Ovary (tissue), 9 donors: ENCODE results near the gene DGCR8. TPM values are rescaled to one million over a fixed set of nuclear protein-coding genes. Genes with fewer than 3 reads are reported as not detected.

Experiments
- DNase-seq, 5 donors: peaks; one replicate each; pipeline ENCODE4 v3.0.0-alpha.2; 2019 to 2020
- H3K27ac ChIP-seq, 2 donors: fragments of 200-600 bp; one replicate each; pipeline versions ENCODE4 v1.5.1 to v1.8.0; 2019 to 2022
- H3K27me3 ChIP-seq: fragments of 200-600 bp; one replicate; pipeline ENCODE4 v1.8.0; 2022
- H3K36me3 ChIP-seq: fragments of 200-600 bp; sonication (generic); one replicate; pipeline ENCODE4 v1.5.1; 2019
- H3K4me1 ChIP-seq: one replicate; pipeline ENCODE4 v1.8.1; 2013; ENCODE audit warnings: mild to moderate bottlenecking, moderate library complexity; ENCODE audit not compliant: insufficient read depth
- H3K4me3 ChIP-seq: fragments of 200-600 bp; sonication (generic); one replicate; pipeline ENCODE4 v1.5.1; 2017
- H3K9me3 ChIP-seq, 2 donors: fragments of 200-600 bp in 1 of 2; sonication (generic) in 1 of 2; one replicate each; pipeline versions ENCODE4 v1.5.1 to v1.8.1; 2013 to 2019; ENCODE audit warnings: mild to moderate bottlenecking in 1 of 2, moderate library complexity in 1 of 2
- CTCF ChIP-seq, 3 donors: fragments of 450-650 bp in 2 of 3; fragments of 200-600 bp in 1 of 3; IDR thresholded peaks; one replicate each; pipeline versions ENCODE4 v1.5.1 to v1.8.0; 2016 to 2022; ENCODE audit warnings: antibody characterized with exemption in 3 of 3, mild to moderate bottlenecking in 1 of 3
- EP300 ChIP-seq: sonication (generic); formaldehyde crosslinking; IDR thresholded peaks from one replicate; pipeline ENCODE4 v1.6.1; 2017; ENCODE audit warnings: antibody characterized with exemption
- POLR2A ChIP-seq: fragments of 450-650 bp; IDR thresholded peaks from one replicate; pipeline ENCODE4 v1.6.1; 2017; ENCODE audit warnings: antibody characterized with exemption, mild to moderate bottlenecking, moderate library complexity
- WGBS, 3 donors: extraction: QIAGEN DNeasy Blood & Tissue Kit in 1 of 3; methylation state at CpG; one replicate each; pipeline versions ENCODE4 v1.1.5 to v1.1.7; 2013 to 2017; 5-methylcytosine and 5-hydroxymethylcytosine counted together
- intact Hi-C, 4 donors: fragments of 100-400 bp; cut with DNase I; formaldehyde crosslinking; loops; one replicate each; pipeline versions ENCODE4 v1.11.0 to v1.15.1; 2022 to 2023
- polyA plus RNA-seq, 2 donors: library from polyadenylated mRNA; stranded (reverse); fragments of 200-250 nt in 1 of 2; fragments of 350-450 nt in 1 of 2; fragmentation: Illumina TruSeq in 1 of 2; extraction: RNeasy Lipid Tissue Mini Kit (QIAGEN cat#74804) in 1 of 2; gene quantifications; one replicate each; pipeline ENCODE4 v1.2.3, GENCODE V29; 2013 to 2014
- total RNA-seq, 7 donors: library from RNA; depleted of rRNA in 2 of 7; stranded (reverse); fragments of >200 nt in 2 of 7; fragmentation: NEBNext Ultra II Directional in 3 of 7; extraction: Animal tissue kit (Norgen Biotek cat#: 25700) in 3 of 7; gene quantifications; one replicate each; pipeline versions ENCODE4 v1.1.0 to v1.2.4, GENCODE V29; 2016 to 2023
- donor health status: DM: no; HTN: no; CAD: no; lungs with moderate emphysema.
- donor health status: DM: no; HTN: no; CAD: no.
- donor health status: Bipolar disorder and iron deficiency.
- donor health status: DM: yes; HTN: yes; CAD: no.
- donor health status: DM: no; HTN: no; CAD: no.
- donor health status: DM: yes; HTN: yes; CAD: no.

The DGCR8 gene
- total and polyA plus RNA-seq, 9 donors, result 15.9 to 46.5 (median 37.6) TPM

GRCh38 chr22:20109411-20110358 is 29.6 kb downstream of the DGCR8 start:
- Histone ChIP-seq H3K4me1 (no peaks in the 10 kb centered on the region), H3K27me3 (no peaks in the 10 kb centered on the region), H3K36me3 (peaks cover 4% of the 10 kb centered on the region), H3K4me3 (no peak overlapping the region), H3K9me3 (no peaks in the 10 kb centered on the region), H3K27ac (no peak overlapping the region)
- WGBS, 3 donors, result 69 to 83% (median 73%) methylated on average over 23 of the region's 23 CpGs
- peak in 1 of 5 donors; percentile 39 for DNase-seq
- intact Hi-C loops, result loop anchor here in 1 of 4 donors (10.0 kb wide), 1 partner anchor 145 kb away; no protein-coding TSS in a partner anchor
- TF ChIP-seq POLR2A (no peak), EP300 (no peak), CTCF (IDR thresholded peaks at IDR 0.05) (no peak)

GRCh38 chr22:20110359-20110985 is 30.4 kb downstream of the DGCR8 start:
- intact Hi-C loops, result loop anchor here in 1 of 4 donors (10.0 kb wide), 1 partner anchor 146 kb away; no protein-coding TSS in a partner anchor
- H3K36me3 ChIP-seq, result peaks cover 4% of the 10 kb centered on the region
- no peaks in the 10 kb centered on the region for H3K9me3 ChIP-seq
- H3K4me1 ChIP-seq, result no peaks in the 10 kb centered on the region
- WGBS, 3 donors, result 77 to 85% (median 82%) methylated on average over 9 of the region's 9 CpGs
- no peak overlapping the region for H3K4me3 ChIP-seq
- peak in 1 of 5 donors; percentile 14 for DNase-seq
- TF ChIP-seq CTCF (IDR thresholded peaks at IDR 0.05), result no peak
- H3K27me3 ChIP-seq, result no peaks in the 10 kb centered on the region
- H3K27ac ChIP-seq, result no peak overlapping the region

GRCh38 chr22:20111045-20111688 is 31.1 kb downstream of the DGCR8 start:
- Histone ChIP-seq H3K27ac (no peak overlapping the region), H3K36me3 (peaks cover 4% of the 10 kb centered on the region), H3K4me3 (no peak overlapping the region), H3K9me3 (no peaks in the 10 kb centered on the region), H3K27me3 (no peaks in the 10 kb centered on the region), H3K4me1 (peaks cover 4% of the 10 kb centered on the region)
- intact Hi-C loops, result loop anchor here in 1 of 4 donors (10.0 kb wide), 1 partner anchor 146 kb away; no protein-coding TSS in a partner anchor
- DNase-seq, result peak in 1 of 5 donors; percentile 10
- no peak for TF ChIP-seq POLR2A
- 57 to 63% (median 63%) methylated on average over 14 of the region's 14 CpGs for WGBS, 3 donors

- H3K27ac ChIP-seq, result no peak overlapping the region
- peak in 1 of 5 donors; percentile 18 for DNase-seq
- intact Hi-C loops, result loop anchor here in 1 of 4 donors (10.0 kb wide), 1 partner anchor 147 kb away; no protein-coding TSS in a partner anchor
- H3K4me3 ChIP-seq, result no peak overlapping the region
- TF ChIP-seq EP300, result no peak
- TF ChIP-seq POLR2A, result no peak
- no peak for TF ChIP-seq CTCF (IDR thresholded peaks at IDR 0.05)
- H3K4me1 ChIP-seq, result peaks cover 7% of the 10 kb centered on the region
- peaks cover 4% of the 10 kb centered on the region for H3K36me3 ChIP-seq
- no peaks in the 10 kb centered on the region for H3K9me3 ChIP-seq
- H3K27me3 ChIP-seq, result no peaks in the 10 kb centered on the region
- 55 to 76% (median 72%) methylated on average over 5 to 7 of the region's 7 CpGs for whole genome bisulfite sequencing, 3 donors
These were observed 31.9 kb downstream of the DGCR8 start for GRCh38 chr22:20111689-20112622.
